ENCODE results near the gene SNN.
A peak's percentile ranks its signal among the peaks of the same experiment; 100 is the strongest.

Gene SNN

GRCh38 chr16:11621539-11621919 is 46.7 kb upstream of the SNN start:
- no peak overlapping the region for H3K4me2 ChIP-seq (ENCODE audit: insufficient read depth, low read length, poor library complexity, severe bottlenecking)
- no peak overlapping the region for H3K27ac ChIP-seq (replicated peaks; ENCODE audit: low read length)
- H3K23ac ChIP-seq (ENCODE audit: low read depth, low read length, poor library complexity): no peak overlapping the region
- no peaks in the 10 kb centered on the region for H3K27me3 ChIP-seq (ENCODE audit: control insufficient read depth in 3 of 3, insufficient read depth in 3 of 3, low read depth in 1 of 3, low read length in 3 of 3)
- H3K9me3 ChIP-seq (replicated peaks in 1 of 2; ENCODE audit: control insufficient read depth in 2 of 2, insufficient read depth in 1 of 2, low read depth in 1 of 2, low read length in 2 of 2): peaks cover 0 to 5% of the 10 kb centered on the region in 2 donors
- no peak overlapping the region for H2BK12ac ChIP-seq (ENCODE audit: low read length)
- H2AK5ac ChIP-seq (ENCODE audit: low read depth, low read length): peak overlapping the region; percentile 3
- no peak overlapping the region for H3K9ac ChIP-seq (ENCODE audit: low read depth, low read length, poor library complexity)
- H3K4me3 ChIP-seq (ENCODE audit: low read length in 2 of 2): no peak overlapping the region
- H3K4ac ChIP-seq (ENCODE audit: low read length): no peak overlapping the region
- WGBS, 2 donors (ENCODE audit: extremely low coverage in 2 of 2, insufficient read length in 2 of 2, insufficient replicate concordance in 1 of 2): no CpG with 5 or more reads among the region's 6 CpGs
- no peak overlapping the region for H2BK120ac ChIP-seq (ENCODE audit: low read depth, low read length)
- no peaks in the 10 kb centered on the region for H3K36me3 ChIP-seq (replicated peaks in 1 of 2; ENCODE audit: control insufficient read depth in 2 of 2, insufficient read depth in 2 of 2, low read length in 2 of 2)
- no peak overlapping the region for H4K8ac ChIP-seq (ENCODE audit: low read depth, low read length)
- no peaks in the 10 kb centered on the region for H3K79me1 ChIP-seq (ENCODE audit: low read depth, low read length)
- H3K4me1 ChIP-seq (ENCODE audit: control insufficient read depth in 2 of 2, insufficient read depth in 1 of 2, low read depth in 1 of 2, low read length in 2 of 2): peaks cover 1 to 7% of the 10 kb centered on the region in 2 donors
- DNase-seq (ENCODE audit: low spot score): no peak
- no peak overlapping the region for H3K18ac ChIP-seq (ENCODE audit: low read length)
- no peak overlapping the region for H2BK5ac ChIP-seq (ENCODE audit: low read length)
- H2AFZ ChIP-seq (ENCODE audit: low read length): peak overlapping the region; percentile 86
- H2BK15ac ChIP-seq (ENCODE audit: low read length): no peak overlapping the region
- no peak overlapping the region for H4K91ac ChIP-seq (ENCODE audit: low read depth, low read length, poor library complexity)
- no peak overlapping the region for H3K14ac ChIP-seq (ENCODE audit: low read length)

- no peaks in the 10 kb centered on the region for H3K36me3 ChIP-seq (replicated peaks in 1 of 2; ENCODE audit: control insufficient read depth in 2 of 2, insufficient read depth in 2 of 2, low read length in 2 of 2)
- H3K18ac ChIP-seq (ENCODE audit: low read length): peak overlapping the region; percentile 71
- H2AK5ac ChIP-seq (ENCODE audit: low read depth, low read length): peak overlapping the region; percentile 43
- no peaks in the 10 kb centered on the region for H3K27me3 ChIP-seq (ENCODE audit: control insufficient read depth in 3 of 3, insufficient read depth in 3 of 3, low read depth in 1 of 3, low read length in 3 of 3)
- no peak for DNase-seq (ENCODE audit: low spot score)
- no peak overlapping the region for H3K27ac ChIP-seq (replicated peaks; ENCODE audit: low read length)
- H3K14ac ChIP-seq (ENCODE audit: low read length): no peak overlapping the region
- no peak overlapping the region for H2BK120ac ChIP-seq (ENCODE audit: low read depth, low read length)
- peaks cover 0 to 5% of the 10 kb centered on the region in 2 donors for H3K9me3 ChIP-seq (replicated peaks in 1 of 2; ENCODE audit: control insufficient read depth in 2 of 2, insufficient read depth in 1 of 2, low read depth in 1 of 2, low read length in 2 of 2)
- no peak overlapping the region for H3K4me3 ChIP-seq (ENCODE audit: low read length in 2 of 2)
- H2BK15ac ChIP-seq (ENCODE audit: low read length): peak overlapping the region; percentile 84
- no peak overlapping the region for H2BK5ac ChIP-seq (ENCODE audit: low read length)
- H2AFZ ChIP-seq (ENCODE audit: low read length): peak overlapping the region; percentile 86
- no CpG with 5 or more reads among the region's 19 CpGs for WGBS, 2 donors (ENCODE audit: extremely low coverage in 2 of 2, insufficient read length in 2 of 2, insufficient replicate concordance in 1 of 2)
- no peak overlapping the region for H4K91ac ChIP-seq (ENCODE audit: low read depth, low read length, poor library complexity)
- no peak overlapping the region for H3K4me2 ChIP-seq (ENCODE audit: insufficient read depth, low read length, poor library complexity, severe bottlenecking)
- H3K9ac ChIP-seq (ENCODE audit: low read depth, low read length, poor library complexity): no peak overlapping the region
- no peak overlapping the region for H3K4ac ChIP-seq (ENCODE audit: low read length)
- no peak overlapping the region for H3K23ac ChIP-seq (ENCODE audit: low read depth, low read length, poor library complexity)
- peak overlapping the region; percentile 49 for H2BK12ac ChIP-seq (ENCODE audit: low read length)
- H3K79me1 ChIP-seq (ENCODE audit: low read depth, low read length): no peaks in the 10 kb centered on the region
- peaks cover 1 to 7% of the 10 kb centered on the region in 2 donors for H3K4me1 ChIP-seq (ENCODE audit: control insufficient read depth in 2 of 2, insufficient read depth in 1 of 2, low read depth in 1 of 2, low read length in 2 of 2)
- no peak overlapping the region for H4K8ac ChIP-seq (ENCODE audit: low read depth, low read length)
Measured at GRCh38 chr16:11621920-11622651, 46.2 kb upstream of the SNN start.

GRCh38 chr16:11624205-11624604 is 44.0 kb upstream of the SNN start:
- no peak overlapping the region for H3K4me2 ChIP-seq (ENCODE audit: insufficient read depth, low read length, poor library complexity, severe bottlenecking)
- no peak overlapping the region for H2AK5ac ChIP-seq (ENCODE audit: low read depth, low read length)
- no peak overlapping the region for H2BK15ac ChIP-seq (ENCODE audit: low read length)
- H3K9ac ChIP-seq (ENCODE audit: low read depth, low read length, poor library complexity): no peak overlapping the region
- no peak overlapping the region for H2BK120ac ChIP-seq (ENCODE audit: low read depth, low read length)
- no peak overlapping the region for H2BK12ac ChIP-seq (ENCODE audit: low read length)
- no peak overlapping the region for H3K27ac ChIP-seq (replicated peaks; ENCODE audit: low read length)
- no peak overlapping the region for H3K14ac ChIP-seq (ENCODE audit: low read length)
- peaks cover 1 to 7% of the 10 kb centered on the region in 2 donors for H3K4me1 ChIP-seq (ENCODE audit: control insufficient read depth in 2 of 2, insufficient read depth in 1 of 2, low read depth in 1 of 2, low read length in 2 of 2)
- no peak overlapping the region for H4K91ac ChIP-seq (ENCODE audit: low read depth, low read length, poor library complexity)
- H4K8ac ChIP-seq (ENCODE audit: low read depth, low read length): no peak overlapping the region
- H3K36me3 ChIP-seq (replicated peaks in 1 of 2; ENCODE audit: control insufficient read depth in 2 of 2, insufficient read depth in 2 of 2, low read length in 2 of 2): no peaks in the 10 kb centered on the region
- no peak overlapping the region for H3K23ac ChIP-seq (ENCODE audit: low read depth, low read length, poor library complexity)
- H3K79me1 ChIP-seq (ENCODE audit: low read depth, low read length): no peaks in the 10 kb centered on the region
- no peak overlapping the region for H3K4me3 ChIP-seq (ENCODE audit: low read length in 2 of 2)
- H2AFZ ChIP-seq (ENCODE audit: low read length): no peak overlapping the region
- no peak for DNase-seq (ENCODE audit: low spot score)
- peaks cover 0 to 5% of the 10 kb centered on the region in 2 donors for H3K9me3 ChIP-seq (replicated peaks in 1 of 2; ENCODE audit: control insufficient read depth in 2 of 2, insufficient read depth in 1 of 2, low read depth in 1 of 2, low read length in 2 of 2)
- H2BK5ac ChIP-seq (ENCODE audit: low read length): no peak overlapping the region
- H3K27me3 ChIP-seq (ENCODE audit: control insufficient read depth in 3 of 3, insufficient read depth in 3 of 3, low read depth in 1 of 3, low read length in 3 of 3): no peaks in the 10 kb centered on the region
- no peak overlapping the region for H3K18ac ChIP-seq (ENCODE audit: low read length)
- H3K4ac ChIP-seq (ENCODE audit: low read length): no peak overlapping the region
- no CpG with 5 or more reads among the region's 4 CpGs for WGBS, 2 donors (ENCODE audit: extremely low coverage in 2 of 2, insufficient read length in 2 of 2, insufficient replicate concordance in 1 of 2)

- H3K36me3 ChIP-seq (replicated peaks in 1 of 2; ENCODE audit: control insufficient read depth in 2 of 2, insufficient read depth in 2 of 2, low read length in 2 of 2): no peaks in the 10 kb centered on the region
- no peak overlapping the region for H4K91ac ChIP-seq (ENCODE audit: low read depth, low read length, poor library complexity)
- H3K27ac ChIP-seq (replicated peaks; ENCODE audit: low read length): no peak overlapping the region
- peak overlapping the region; percentile 63 for H2AK5ac ChIP-seq (ENCODE audit: low read depth, low read length)
- DNase-seq (ENCODE audit: low spot score): no peak
- H3K4me1 ChIP-seq (ENCODE audit: control insufficient read depth in 2 of 2, insufficient read depth in 1 of 2, low read depth in 1 of 2, low read length in 2 of 2): peaks cover 3 to 7% of the 10 kb centered on the region in 2 donors
- H3K4me2 ChIP-seq (ENCODE audit: insufficient read depth, low read length, poor library complexity, severe bottlenecking): no peak overlapping the region
- no peak overlapping the region for H4K8ac ChIP-seq (ENCODE audit: low read depth, low read length)
- H3K14ac ChIP-seq (ENCODE audit: low read length): no peak overlapping the region
- no peak overlapping the region for H2AFZ ChIP-seq (ENCODE audit: low read length)
- H3K79me1 ChIP-seq (ENCODE audit: low read depth, low read length): no peaks in the 10 kb centered on the region
- no peak overlapping the region for H3K9ac ChIP-seq (ENCODE audit: low read depth, low read length, poor library complexity)
- peaks cover 0 to 5% of the 10 kb centered on the region in 2 donors for H3K9me3 ChIP-seq (replicated peaks in 1 of 2; ENCODE audit: control insufficient read depth in 2 of 2, insufficient read depth in 1 of 2, low read depth in 1 of 2, low read length in 2 of 2)
- no peak overlapping the region for H3K23ac ChIP-seq (ENCODE audit: low read depth, low read length, poor library complexity)
- H2BK12ac ChIP-seq (ENCODE audit: low read length): no peak overlapping the region
- peak overlapping the region; percentile 47 for H2BK15ac ChIP-seq (ENCODE audit: low read length)
- WGBS, 2 donors (ENCODE audit: extremely low coverage in 2 of 2, insufficient read length in 2 of 2, insufficient replicate concordance in 1 of 2): no CpG with 5 or more reads among the region's 16 CpGs
- peak overlapping the region; percentile 45 for H3K18ac ChIP-seq (ENCODE audit: low read length)
- H3K4ac ChIP-seq (ENCODE audit: low read length): no peak overlapping the region
- H3K27me3 ChIP-seq (ENCODE audit: control insufficient read depth in 3 of 3, insufficient read depth in 3 of 3, low read depth in 1 of 3, low read length in 3 of 3): no peaks in the 10 kb centered on the region
- no peak overlapping the region for H3K4me3 ChIP-seq (ENCODE audit: low read length in 2 of 2)
- H2BK120ac ChIP-seq (ENCODE audit: low read depth, low read length): no peak overlapping the region
- H2BK5ac ChIP-seq (ENCODE audit: low read length): no peak overlapping the region
Measured at GRCh38 chr16:11624636-11625607, 43.3 kb upstream of the SNN start.
